Psoas muscle (tissue), 8 donors: ENCODE data around the gene CDKN2AIPNL. TPM values are rescaled to one million over a fixed set of nuclear protein-coding genes. Genes with fewer than 3 reads are reported as not detected.

Experiments used
- ATAC-seq, 4 donors: fragments of 200-7000 bp; cut with Tn5 transposase; one replicate each; pipeline ENCODE4 v1.9.1; 2020; ENCODE audit warnings: moderate library complexity in 3 of 4, mild to moderate bottlenecking in 2 of 4
- DNase-seq, 2 donors: peaks; one replicate each; pipeline ENCODE4 v3.0.0-alpha.2; 2020
- H3K27ac ChIP-seq: fragments of 200-600 bp; one replicate; pipeline ENCODE4 v1.8.0; 2022
- H3K27me3 ChIP-seq, 3 donors: fragments of 200-600 bp in 1 of 3; one replicate each; pipeline versions ENCODE4 v1.6.1 to v1.8.0; 2013 to 2022; ENCODE audit warnings: low read length in 2 of 3, mild to moderate bottlenecking in 2 of 3, moderate library complexity in 1 of 3; ENCODE audit not compliant: insufficient read depth in 3 of 3
- H3K36me3 ChIP-seq, 2 donors: fragments of 200-600 bp in 1 of 2; one replicate each; pipeline versions ENCODE4 v1.6.1 to v1.8.0; 2013 to 2022; ENCODE audit warnings: low read depth in 1 of 2, mild to moderate bottlenecking in 1 of 2, moderate library complexity in 1 of 2; ENCODE audit not compliant: insufficient read depth in 1 of 2
- H3K4me1 ChIP-seq: fragments of 200-600 bp; one replicate; pipeline ENCODE4 v1.8.0; 2022
- H3K4me3 ChIP-seq: fragments of 200-600 bp; one replicate; pipeline ENCODE4 v1.8.0; 2022; ENCODE audit warnings: mild to moderate bottlenecking
- H3K9me3 ChIP-seq: fragments of 200-600 bp; one replicate; pipeline ENCODE4 v1.8.0; 2022
- CTCF ChIP-seq: fragments of 200-600 bp; IDR thresholded peaks from one replicate; pipeline ENCODE4 v1.8.0; 2022; ENCODE audit warnings: antibody characterized with exemption
- WGBS, 3 donors: extraction: QIAGEN DNeasy Blood & Tissue Kit; methylation state at CpG; one replicate each; pipeline versions ENCODE4 v1.1.6 to v1.1.7; 2013; 5-methylcytosine and 5-hydroxymethylcytosine counted together
- intact Hi-C, 2 donors: fragments of 100-400 bp; cut with DNase I; formaldehyde crosslinking; loops; one replicate each; pipeline versions ENCODE4 v1.11.0 to v1.14.2; 2022
- polyA plus RNA-seq, 3 donors: library from polyadenylated mRNA; stranded (reverse); fragments of 200-250 nt; gene quantifications; one replicate each; pipeline ENCODE4 v1.2.3, GENCODE V29; 2013
- total RNA-seq, 4 donors: library from RNA; stranded (reverse); fragmentation: NEBNext Ultra II Directional in 2 of 4; extraction: Animal tissue kit (Norgen Biotek cat#: 25700) in 2 of 4; gene quantifications; one replicate each; pipeline versions ENCODE4 v1.2.1 to v1.2.4, GENCODE V29; 2021 to 2023
- donor health status: healthy with polysubstance abuse.
- donor health status: DM: no; HTN: no; CAD: no; lungs with moderate emphysema.
- donor health status: Bipolar disorder and iron deficiency.
- donor health status: healthy.
- donor health status: DM: yes; HTN: yes; CAD: no.
- donor health status: DM: no; HTN: no; CAD: no.
- donor health status: DM: no; HTN: no; CAD: no.
- donor health status: DM: yes; HTN: yes; CAD: no.

The CDKN2AIPNL gene
- total and polyA plus RNA-seq, 7 donors, result 31.4 to 60.9 (median 42.0) TPM

DNA sequence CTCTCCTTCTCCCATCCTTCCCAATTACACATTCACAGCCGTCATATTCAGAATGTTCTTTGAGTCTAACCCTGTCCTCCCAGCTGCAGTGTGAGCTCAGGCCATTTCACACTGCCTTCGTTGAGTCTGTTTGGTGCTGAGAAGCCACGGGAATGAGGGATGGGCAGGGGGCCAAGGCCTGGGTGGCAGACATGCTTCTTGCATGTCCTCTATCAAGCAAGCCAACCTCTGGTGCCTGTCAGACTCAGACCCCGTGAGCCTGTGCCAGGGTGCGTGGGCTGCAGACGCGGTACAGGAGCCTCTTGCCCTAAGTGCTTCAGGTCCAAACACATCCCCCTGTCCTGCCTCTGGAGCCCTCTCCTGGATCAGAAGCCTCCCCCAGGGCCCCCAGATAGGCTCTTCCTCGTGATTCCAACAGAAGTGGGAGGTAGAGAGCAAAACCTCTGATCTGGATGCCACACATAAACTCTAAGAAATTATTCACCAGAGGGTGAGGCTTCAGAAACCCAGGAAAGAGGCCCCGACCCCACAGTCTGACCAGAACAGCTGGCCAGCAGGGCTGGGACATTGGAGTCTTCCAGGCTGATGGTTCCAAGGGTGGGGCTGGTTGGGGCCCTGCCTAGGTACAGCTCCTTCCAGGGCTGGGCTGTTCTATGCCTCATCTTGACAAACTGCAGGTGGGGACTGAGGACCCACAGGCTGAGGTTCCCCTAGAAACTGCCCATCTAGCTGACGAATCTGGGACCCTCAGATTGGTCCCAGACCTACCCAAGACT is 46.7 kb upstream of the CDKN2AIPNL start:
- TF ChIP-seq CTCF, result no peak
- ATAC-seq (peak; percentile 68 to 82 (median 72)), DNase-seq (peak; percentile 78 to 84)
- Histone ChIP-seq H3K36me3 (no peaks in the 10 kb centered on the region), H3K27me3 (no peaks in the 10 kb centered on the region), H3K27ac (peak overlapping the region; percentile 53), H3K9me3 (no peaks in the 10 kb centered on the region), H3K4me3 (no peak overlapping the region), H3K4me1 (peaks cover 30% of the 10 kb centered on the region)
- 36 to 53% (median 44%) methylated on average over 10 of the region's 10 CpGs for WGBS, 3 donors
- intact Hi-C loops, result no loop called here

DNA sequence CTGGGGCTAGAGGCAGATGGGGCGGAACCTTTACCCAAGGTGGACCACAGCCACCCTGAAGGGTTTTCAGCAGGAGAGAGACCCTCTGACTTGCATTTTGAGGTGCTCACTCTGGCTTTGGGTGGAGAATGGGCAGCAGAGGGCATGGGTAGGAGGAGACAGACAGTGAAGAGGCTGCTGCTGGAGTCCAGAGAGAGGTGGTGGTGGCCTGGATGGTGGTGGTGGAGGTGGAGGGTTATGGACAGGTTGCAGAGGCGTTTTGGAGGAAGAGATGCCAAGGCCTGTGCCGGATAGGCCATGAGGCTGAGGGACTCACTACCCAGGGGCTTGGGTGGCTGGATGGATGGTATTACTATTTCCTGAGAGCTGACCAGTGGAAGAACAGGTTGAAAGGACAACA is 46.1 kb upstream of the CDKN2AIPNL start:
- 89 to 96% (median 93%) methylated on average over 3 of the region's 3 CpGs for WGBS, 3 donors
- Histone ChIP-seq H3K4me1 (peaks cover 30% of the 10 kb centered on the region), H3K36me3 (no peaks in the 10 kb centered on the region), H3K9me3 (no peaks in the 10 kb centered on the region), H3K27ac (no peak overlapping the region), H3K27me3 (no peaks in the 10 kb centered on the region), H3K4me3 (no peak overlapping the region)
- ATAC-seq, result no peak
- TF ChIP-seq CTCF, result no peak
- intact Hi-C loops, result no loop called here
- DNase-seq, result peak in 1 of 2 donors; percentile 32

DNA sequence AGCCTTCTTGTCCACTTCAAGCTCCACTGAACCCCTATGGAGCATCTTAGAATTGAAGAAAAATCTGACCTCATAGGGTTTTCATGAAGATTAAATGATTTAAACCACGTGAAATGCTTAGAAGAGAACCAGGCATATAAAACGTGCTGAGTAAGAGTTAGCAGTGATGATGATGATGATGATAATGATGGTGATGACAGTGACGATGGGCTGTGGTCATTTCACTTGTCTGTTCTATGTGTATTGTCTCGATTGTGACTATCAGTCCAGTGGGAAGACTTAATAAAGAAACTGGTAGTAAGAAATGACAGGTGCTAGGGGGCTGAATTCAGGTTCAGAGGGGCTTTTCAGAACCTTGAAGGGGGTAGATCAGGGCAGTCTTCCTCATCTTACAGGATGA is 45.1 kb upstream of the CDKN2AIPNL start:
- H3K27ac ChIP-seq, result no peak overlapping the region
- no peaks in the 10 kb centered on the region for H3K27me3 ChIP-seq
- DNase-seq (no peak), ATAC-seq (no peak)
- H3K4me1 ChIP-seq, result peaks cover 30% of the 10 kb centered on the region
- H3K4me3 ChIP-seq, result no peak overlapping the region
- TF ChIP-seq CTCF, result no peak
- no peaks in the 10 kb centered on the region for H3K36me3 ChIP-seq
- no peaks in the 10 kb centered on the region for H3K9me3 ChIP-seq
- intact Hi-C loops, result no loop called here
- WGBS, 3 donors, result 71 to 83% (median 83%) methylated on average over 4 of the region's 4 CpGs

DNA sequence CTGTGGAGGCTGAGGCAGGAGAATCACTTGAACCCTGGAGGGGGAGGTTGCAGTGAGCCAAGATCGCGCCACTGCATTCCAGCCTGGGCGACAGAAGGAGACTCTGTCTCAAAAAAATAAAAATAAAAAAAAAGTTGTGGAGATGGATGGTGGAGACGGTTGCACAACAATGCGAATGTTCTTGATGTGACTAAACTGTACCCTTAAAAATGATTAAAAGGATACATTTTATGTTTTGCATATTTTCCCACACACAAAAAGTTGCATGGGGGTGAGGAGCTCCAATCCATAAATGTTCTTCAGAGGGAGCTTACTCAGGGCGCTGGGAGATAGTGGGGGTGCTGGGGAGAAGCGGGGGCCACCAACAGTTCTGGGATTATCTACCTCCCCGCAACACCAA is 43.8 kb upstream of the CDKN2AIPNL start:
- H3K4me1 ChIP-seq, result peaks cover 34% of the 10 kb centered on the region
- no peak for TF ChIP-seq CTCF
- WGBS, 3 donors, result 91 to 96% (median 92%) methylated on average over 8 of the region's 8 CpGs
- H3K27ac ChIP-seq, result no peak overlapping the region
- no peak for ATAC-seq
- intact Hi-C loops, result no loop called here
- DNase-seq, result no peak
- H3K36me3 ChIP-seq, result no peaks in the 10 kb centered on the region
- H3K27me3 ChIP-seq, result no peaks in the 10 kb centered on the region
- H3K4me3 ChIP-seq, result no peak overlapping the region
- no peaks in the 10 kb centered on the region for H3K9me3 ChIP-seq

DNA sequence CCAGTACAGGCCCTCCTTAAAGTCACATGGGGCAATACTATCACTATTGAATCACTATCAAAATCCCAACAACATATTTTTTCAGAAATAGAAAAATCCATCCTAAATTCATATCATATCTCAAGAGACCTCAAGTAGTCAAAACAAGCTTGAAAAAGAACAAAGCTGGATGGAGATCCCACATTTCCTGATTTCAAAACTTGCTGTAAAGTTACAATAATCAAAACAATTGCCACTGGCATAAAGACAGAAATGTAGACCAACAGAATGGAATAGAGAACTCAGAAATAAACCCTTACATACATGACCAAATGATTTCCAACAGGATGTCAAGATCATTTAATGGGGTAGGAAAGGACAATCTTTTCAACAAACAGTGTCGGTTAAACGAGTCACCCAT is 41.3 kb upstream of the CDKN2AIPNL start:
- Histone ChIP-seq H3K4me3 (no peak overlapping the region), H3K27me3 (no peaks in the 10 kb centered on the region), H3K36me3 (no peaks in the 10 kb centered on the region), H3K4me1 (peaks cover 23% of the 10 kb centered on the region), H3K9me3 (no peaks in the 10 kb centered on the region), H3K27ac (no peak overlapping the region)
- intact Hi-C loops, result no loop called here
- TF ChIP-seq CTCF, result no peak
- WGBS, 3 donors, result 81 to 84% (median 84%) methylated on average over 2 of the region's 2 CpGs
- ATAC-seq, result no peak
- no peak for DNase-seq
